ENCODE data around the gene VIL1. TPM values are rescaled to one million over a fixed set of nuclear protein-coding genes. Genes with fewer than 3 reads are reported as not detected.

VIL1 gene
- total and polyA plus RNA-seq, 9 of the 15 experiments (the other 6 are each of a cell fraction or from before 2014, with no cell fraction given), result 0.51 to 2.7 (median 1.2) TPM

DNA sequence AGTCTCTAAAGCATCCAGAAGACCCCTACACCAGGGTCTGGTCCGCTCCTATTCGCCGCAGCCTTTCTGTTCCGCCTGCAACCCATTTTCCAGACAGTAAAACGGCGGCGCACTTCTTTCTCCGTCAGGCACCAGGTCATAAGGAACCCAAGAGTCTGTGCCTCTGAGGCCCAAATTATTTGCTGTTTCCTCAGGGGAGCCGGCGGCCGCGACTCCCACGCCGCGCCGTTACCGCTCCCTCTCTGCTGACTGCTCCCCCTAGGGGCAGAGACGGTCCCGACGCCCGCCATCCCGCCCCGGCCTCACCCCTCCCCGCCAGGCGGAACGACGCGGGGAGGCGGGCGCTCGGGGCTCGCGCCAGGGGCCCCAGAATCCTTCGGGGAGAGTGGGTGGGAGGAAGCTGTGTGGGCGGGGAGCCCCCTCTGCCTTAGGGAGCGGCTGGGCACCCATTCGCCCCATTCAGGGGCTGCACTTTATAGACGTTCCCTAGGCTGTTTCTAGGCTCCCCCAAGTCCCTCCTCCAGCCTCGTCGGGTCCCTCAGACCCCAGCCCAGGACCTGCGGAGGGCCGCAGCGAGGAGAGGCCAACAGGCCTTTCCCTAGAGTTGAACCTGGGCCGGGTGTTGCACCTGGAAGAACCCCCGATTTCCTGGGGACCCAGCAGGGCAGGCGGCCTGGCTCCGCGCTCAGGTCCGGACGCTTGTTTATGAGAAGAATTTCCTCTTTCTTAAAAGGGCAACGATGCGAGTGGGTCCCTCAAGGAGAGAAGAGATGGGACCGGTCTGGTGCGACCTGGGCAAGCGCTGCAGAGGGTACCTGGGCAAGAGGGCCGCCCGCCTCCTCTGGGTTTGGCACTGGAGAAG lies 22.9 kb upstream of the VIL1 start (continued):
- TF ChIP-seq, protein P1, sequence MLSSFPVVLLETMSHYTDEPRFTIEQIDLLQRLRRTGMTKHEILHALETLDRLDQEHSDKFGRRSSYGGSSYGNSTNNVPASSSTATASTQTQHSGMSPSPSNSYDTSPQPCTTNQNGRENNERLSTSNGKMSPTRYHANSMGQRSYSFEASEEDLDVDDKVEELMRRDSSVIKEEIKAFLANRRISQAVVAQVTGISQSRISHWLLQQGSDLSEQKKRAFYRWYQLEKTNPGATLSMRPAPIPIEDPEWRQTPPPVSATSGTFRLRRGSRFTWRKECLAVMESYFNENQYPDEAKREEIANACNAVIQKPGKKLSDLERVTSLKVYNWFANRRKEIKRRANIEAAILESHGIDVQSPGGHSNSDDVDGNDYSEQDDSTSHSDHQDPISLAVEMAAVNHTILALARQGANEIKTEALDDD (IDR thresholded peaks at IDR 0.05), result peak; percentile 8; the same call in 1 of the 2 replicates
- TF ChIP-seq TEAD2 (tag; IDR thresholded peaks at IDR 0.05), result no peak
- TF ChIP-seq, protein P2, sequence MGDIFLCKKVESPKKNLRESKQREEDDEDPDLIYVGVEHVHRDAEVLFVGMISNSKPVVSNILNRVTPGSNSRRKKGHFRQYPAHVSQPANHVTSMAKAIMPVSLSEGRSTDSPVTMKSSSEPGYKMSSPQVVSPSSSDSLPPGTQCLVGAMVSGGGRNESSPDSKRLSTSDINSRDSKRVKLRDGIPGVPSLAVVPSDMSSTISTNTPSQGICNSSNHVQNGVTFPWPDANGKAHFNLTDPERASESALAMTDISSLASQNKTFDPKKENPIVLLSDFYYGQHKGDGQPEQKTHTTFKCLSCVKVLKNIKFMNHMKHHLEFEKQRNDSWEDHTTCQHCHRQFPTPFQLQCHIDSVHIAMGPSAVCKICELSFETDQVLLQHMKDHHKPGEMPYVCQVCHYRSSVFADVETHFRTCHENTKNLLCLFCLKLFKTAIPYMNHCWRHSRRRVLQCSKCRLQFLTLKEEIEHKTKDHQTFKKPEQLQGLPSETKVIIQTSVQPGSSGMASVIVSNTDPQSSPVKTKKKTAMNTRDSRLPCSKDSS (IDR thresholded peaks at IDR 0.05; ENCODE audit: low read depth, partially characterized antibody), result no peak
- no peak for TF ChIP-seq GTF2F1 (IDR thresholded peaks at IDR 0.05; ENCODE audit: low read depth, low read length)
- peak; percentile 94 for TF ChIP-seq FOXM1 (IDR thresholded peaks at IDR 0.05; ENCODE audit: low read depth)
- TF ChIP-seq FOXM1 (CRISPR knock-in tag; IDR thresholded peaks at IDR 0.05; ENCODE audit: low read depth), result no peak
- TF ChIP-seq, protein P3, sequence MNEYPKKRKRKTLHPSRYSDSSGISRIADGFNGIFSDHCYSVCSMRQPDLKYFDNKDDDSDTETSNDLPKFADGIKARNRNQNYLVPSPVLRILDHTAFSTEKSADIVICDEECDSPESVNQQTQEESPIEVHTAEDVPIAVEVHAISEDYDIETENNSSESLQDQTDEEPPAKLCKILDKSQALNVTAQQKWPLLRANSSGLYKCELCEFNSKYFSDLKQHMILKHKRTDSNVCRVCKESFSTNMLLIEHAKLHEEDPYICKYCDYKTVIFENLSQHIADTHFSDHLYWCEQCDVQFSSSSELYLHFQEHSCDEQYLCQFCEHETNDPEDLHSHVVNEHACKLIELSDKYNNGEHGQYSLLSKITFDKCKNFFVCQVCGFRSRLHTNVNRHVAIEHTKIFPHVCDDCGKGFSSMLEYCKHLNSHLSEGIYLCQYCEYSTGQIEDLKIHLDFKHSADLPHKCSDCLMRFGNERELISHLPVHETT (CRISPR knock-in tag; conservative IDR thresholded peaks at IDR 0.05 in 1 of 2, IDR thresholded peaks at IDR 0.05 in 1 of 2), result peak in 1 of 2 experiments; percentile 99; a peak in 2 of 4 replicates
- TF ChIP-seq TAF9B (IDR thresholded peaks at IDR 0.05; ENCODE audit: partially characterized antibody), result no peak
- peak in 1 of 2 experiments; percentile 32; a peak in 1 of 4 replicates for TF ChIP-seq RCOR1 (IDR thresholded peaks at IDR 0.05; ENCODE audit: borderline replicate concordance in 1 of 2, low read depth in 2 of 2, low read length in 2 of 2)
- peak; percentile 81 for TF ChIP-seq CTBP1 (IDR thresholded peaks at IDR 0.05; ENCODE audit: borderline replicate concordance)
- 0 out of 2 replicates have a peak, but pooled peaks have one; percentile 19 for TF ChIP-seq MTA3 (IDR thresholded peaks at IDR 0.05; ENCODE audit: borderline replicate concordance)
- peak in 1 of 2 experiments; percentile 14; a peak in 1 of 4 replicates for TF ChIP-seq NONO (IDR thresholded peaks at IDR 0.05; ENCODE audit: low read depth in 2 of 2, low read length in 1 of 2)
- no peak for TF ChIP-seq RUNX1 (IDR thresholded peaks at IDR 0.05; ENCODE audit: low read depth)
- peak; percentile 60; the same call in 1 of the 2 replicates for TF ChIP-seq POLR2A (conservative IDR thresholded peaks at IDR 0.05)
- TF ChIP-seq, protein P4, sequence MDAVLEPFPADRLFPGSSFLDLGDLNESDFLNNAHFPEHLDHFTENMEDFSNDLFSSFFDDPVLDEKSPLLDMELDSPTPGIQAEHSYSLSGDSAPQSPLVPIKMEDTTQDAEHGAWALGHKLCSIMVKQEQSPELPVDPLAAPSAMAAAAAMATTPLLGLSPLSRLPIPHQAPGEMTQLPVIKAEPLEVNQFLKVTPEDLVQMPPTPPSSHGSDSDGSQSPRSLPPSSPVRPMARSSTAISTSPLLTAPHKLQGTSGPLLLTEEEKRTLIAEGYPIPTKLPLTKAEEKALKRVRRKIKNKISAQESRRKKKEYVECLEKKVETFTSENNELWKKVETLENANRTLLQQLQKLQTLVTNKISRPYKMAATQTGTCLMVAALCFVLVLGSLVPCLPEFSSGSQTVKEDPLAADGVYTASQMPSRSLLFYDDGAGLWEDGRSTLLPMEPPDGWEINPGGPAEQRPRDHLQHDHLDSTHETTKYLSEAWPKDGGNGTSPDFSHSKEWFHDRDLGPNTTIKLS (IDR thresholded peaks at IDR 0.05; ENCODE audit: borderline replicate concordance, low read depth), result no peak
- TF ChIP-seq, protein P5, sequence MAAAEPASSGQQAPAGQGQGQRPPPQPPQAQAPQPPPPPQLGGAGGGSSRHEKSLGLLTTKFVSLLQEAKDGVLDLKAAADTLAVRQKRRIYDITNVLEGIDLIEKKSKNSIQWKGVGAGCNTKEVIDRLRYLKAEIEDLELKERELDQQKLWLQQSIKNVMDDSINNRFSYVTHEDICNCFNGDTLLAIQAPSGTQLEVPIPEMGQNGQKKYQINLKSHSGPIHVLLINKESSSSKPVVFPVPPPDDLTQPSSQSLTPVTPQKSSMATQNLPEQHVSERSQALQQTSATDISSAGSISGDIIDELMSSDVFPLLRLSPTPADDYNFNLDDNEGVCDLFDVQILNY (CRISPR knock-in tag; IDR thresholded peaks at IDR 0.05), result no peak; the same call in 1 of the 2 replicates
- no peak for TF ChIP-seq NELFE (IDR thresholded peaks at IDR 0.05; ENCODE audit: insufficient read depth, insufficient read length)
- no peak for TF ChIP-seq U2AF1 (optimal IDR thresholded peaks at IDR 0.05; ENCODE audit: low read depth, low read length)
- TF ChIP-seq SPI1 (IDR thresholded peaks at IDR 0.05; ENCODE audit: borderline replicate concordance, low read depth, low read length), result no peak
- TF ChIP-seq MCM2 (IDR thresholded peaks at IDR 0.05; ENCODE audit: low read depth), result no peak
- no peak for TF ChIP-seq RBM34 (IDR thresholded peaks at IDR 0.05; ENCODE audit: borderline replicate concordance, insufficient read depth, low read length)

All from K562 (cell line).